PC-9 (cell line): ENCODE data around the gene PUM2. TPM values are rescaled to one million over a fixed set of nuclear protein-coding genes. Genes with fewer than 3 reads are reported as not detected.
"Not testable (repeated sequence)": the region's sequence is repeated elsewhere in the genome, so short reads cannot be mapped to it uniquely, and the experiment has no call there.

Source experiments
- BruUV-seq: library from RNA; stranded (reverse); fragments of 400-500 nt; replicated peaks from 2 replicates; lab custom pipeline; 2021; lab: Mats Ljungman, UMichigan
- CTCF ChIA-PET: fragments of 300-600 bp; sonication (Branson Sonifier 250); formaldehyde crosslinking; loops from one replicate; lab custom pipeline; 2022; ENCODE audit warnings: antibody characterized with exemption; lab: Charles Lee
- POLR2A ChIA-PET: fragments of 300-600 bp; sonication (Branson Sonifier 250); formaldehyde crosslinking; loops from one replicate; lab custom pipeline; 2022; ENCODE audit warnings: antibody characterized with exemption; ENCODE audit not compliant: unreplicated experiment; lab: Charles Lee
- DNase-seq, 2 experiments: peaks; one replicate each; pipeline versions ENCODE4 v3.0.0 to v3.0.0-alpha.2; 2015 to 2022; ENCODE audit warnings: mixed read lengths in 1 of 2
- H2AFZ ChIP-seq: fragments of 200-600 bp; sonication (generic); 2 replicates; pipeline ENCODE4 v1.8.1; 2017; ENCODE audit warnings: antibody characterized with exemption
- H3F3A ChIP-seq: fragments of 200-600 bp; sonication (generic); 2 replicates; pipeline ENCODE4 v1.8.1; 2017; ENCODE audit warnings: antibody characterized with exemption, mild to moderate bottlenecking, low read depth; ENCODE audit not compliant: insufficient read depth
- H3K27ac ChIP-seq: fragments of 200-600 bp; sonication (generic); 2 replicates; pipeline ENCODE4 v1.6.1; 2016; ENCODE audit warnings: mixed run types
- H3K27me3 ChIP-seq: fragments of 200-600 bp; sonication (generic); 2 replicates; pipeline ENCODE4 v1.6.1; 2016; ENCODE audit warnings: low read depth, mixed run types; ENCODE audit not compliant: insufficient read depth
- H3K36me3 ChIP-seq: fragments of 200-600 bp; sonication (generic); 2 replicates; pipeline ENCODE4 v1.6.1; 2016; ENCODE audit warnings: low read depth, mixed run types
- H3K4me1 ChIP-seq: fragments of 200-600 bp; sonication (generic); replicated peaks from 2 replicates; pipeline ENCODE4 v1.6.1; 2016; ENCODE audit warnings: mixed run types; ENCODE audit not compliant: insufficient read depth
- H3K4me2 ChIP-seq: fragments of 200-600 bp; sonication (generic); 2 replicates; pipeline ENCODE4 v1.6.1; 2017; ENCODE audit warnings: mixed run types
- H3K4me3 ChIP-seq: fragments of 200-600 bp; sonication (generic); 2 replicates; pipeline ENCODE4 v1.6.1; 2016; ENCODE audit warnings: mixed run types
- H3K79me2 ChIP-seq: fragments of 200-600 bp; sonication (generic); 2 replicates; pipeline ENCODE4 v1.6.1; 2017; ENCODE audit warnings: low read depth, mixed run types
- H3K9me2 ChIP-seq: fragments of 200-600 bp; sonication (generic); 2 replicates; pipeline ENCODE4 v1.8.1; 2017; ENCODE audit warnings: mild to moderate bottlenecking; ENCODE audit not compliant: insufficient read depth
- H3K9me3 ChIP-seq: fragments of 200-600 bp; sonication (generic); 2 replicates; pipeline ENCODE4 v1.8.1; 2016; ENCODE audit warnings: low read depth; ENCODE audit not compliant: insufficient read depth
- H4K20me1 ChIP-seq: fragments of 200-600 bp; sonication (generic); 2 replicates; pipeline ENCODE4 v1.8.1; 2017; ENCODE audit not compliant: insufficient read depth
- EZH2 ChIP-seq: fragments of 200-600 bp; sonication (generic); IDR thresholded peaks from 2 replicates; pipeline ENCODE4 v1.8.0; 2017; ENCODE audit warnings: antibody characterized with exemption, low read depth
- intact Hi-C: fragments of 100-400 bp; cut with micrococcal nuclease; formaldehyde crosslinking; loops from one replicate; pipeline ENCODE4 v1.10.0; 2022; ENCODE audit not compliant: unreplicated experiment
- total RNA-seq: library from RNA; stranded (reverse); gene quantifications from 2 replicates; pipeline ENCODE4 v1.2.3, GENCODE V29; 2021
- TF ChIP-seq, protein P1 (sequence below): fragments of 200-600 bp; sonication (generic); conservative IDR thresholded peaks from 2 replicates; pipeline ENCODE4 v1.6.1; 2017; ENCODE audit warnings: mixed run types, antibody characterized with exemption, mild to moderate bottlenecking, moderate library complexity

The PUM2 gene
- total RNA-seq, 1 experiment from 2014 or later = 99.3 TPM

DNA sequence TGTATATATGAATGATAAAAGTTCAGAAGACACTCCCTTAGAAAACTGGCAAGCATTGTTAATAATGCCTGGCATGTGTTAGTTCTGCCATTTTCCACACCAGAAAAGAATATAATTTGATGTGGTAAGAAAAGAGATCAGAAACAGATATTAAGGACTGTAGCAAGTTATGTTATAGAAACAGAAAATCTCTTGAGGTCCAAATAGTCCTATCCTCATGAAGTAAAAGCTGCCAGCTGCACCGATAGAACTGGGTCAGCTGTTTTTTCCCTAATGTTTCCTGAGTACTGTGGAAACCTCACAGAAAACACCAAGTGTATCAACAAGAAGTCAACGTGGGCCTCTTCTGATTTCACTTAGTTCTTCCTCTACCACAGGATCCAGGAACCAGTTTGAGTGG lies 68.8 kb downstream of the PUM2 start:
- no peak for DNase-seq

DNA sequence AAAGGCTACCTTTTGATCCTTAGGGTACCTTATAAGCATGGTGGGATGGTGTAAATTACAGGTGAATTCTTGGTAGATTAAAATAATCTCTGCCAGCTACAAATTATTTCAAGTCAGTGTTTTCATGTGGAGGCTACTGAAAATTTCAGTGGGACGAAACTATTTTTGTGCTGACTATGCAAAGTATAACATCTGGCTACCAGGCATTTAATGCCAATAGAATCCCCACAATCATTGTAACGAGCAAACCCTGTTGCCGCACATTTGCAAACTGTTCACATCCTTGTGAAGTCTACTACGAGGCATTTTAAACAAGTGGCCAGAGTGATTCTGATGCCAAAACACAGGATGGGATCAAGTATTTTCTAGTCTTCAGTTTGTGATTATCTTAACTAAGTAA lies 77.6 kb downstream of the PUM2 start:
- Histone ChIP-seq H2AFZ (no peak overlapping the region), H3K4me3 (no peak overlapping the region), H3K36me3 (peaks cover 39% of the 10 kb centered on the region), H3K4me1 (no peaks in the 10 kb centered on the region), H3K27ac (0 out of 2 replicates have a peak overlapping the region, but pooled peaks have one; percentile 12), H3F3A (peaks cover 48% of the 10 kb centered on the region; the same call in 1 of the 2 replicates), H3K27me3 (no peaks in the 10 kb centered on the region), H4K20me1 (peaks cover 31% of the 10 kb centered on the region), H3K79me2 (no peaks in the 10 kb centered on the region), H3K9me3 (no peaks in the 10 kb centered on the region), H3K9me2 (no peaks in the 10 kb centered on the region), H3K4me2 (no peak overlapping the region)
- TF ChIP-seq EZH2 = no peak
- TF ChIP-seq, protein P1, sequence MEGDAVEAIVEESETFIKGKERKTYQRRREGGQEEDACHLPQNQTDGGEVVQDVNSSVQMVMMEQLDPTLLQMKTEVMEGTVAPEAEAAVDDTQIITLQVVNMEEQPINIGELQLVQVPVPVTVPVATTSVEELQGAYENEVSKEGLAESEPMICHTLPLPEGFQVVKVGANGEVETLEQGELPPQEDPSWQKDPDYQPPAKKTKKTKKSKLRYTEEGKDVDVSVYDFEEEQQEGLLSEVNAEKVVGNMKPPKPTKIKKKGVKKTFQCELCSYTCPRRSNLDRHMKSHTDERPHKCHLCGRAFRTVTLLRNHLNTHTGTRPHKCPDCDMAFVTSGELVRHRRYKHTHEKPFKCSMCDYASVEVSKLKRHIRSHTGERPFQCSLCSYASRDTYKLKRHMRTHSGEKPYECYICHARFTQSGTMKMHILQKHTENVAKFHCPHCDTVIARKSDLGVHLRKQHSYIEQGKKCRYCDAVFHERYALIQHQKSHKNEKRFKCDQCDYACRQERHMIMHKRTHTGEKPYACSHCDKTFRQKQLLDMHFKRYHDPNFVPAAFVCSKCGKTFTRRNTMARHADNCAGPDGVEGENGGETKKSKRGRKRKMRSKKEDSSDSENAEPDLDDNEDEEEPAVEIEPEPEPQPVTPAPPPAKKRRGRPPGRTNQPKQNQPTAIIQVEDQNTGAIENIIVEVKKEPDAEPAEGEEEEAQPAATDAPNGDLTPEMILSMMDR = no peak
- CTCF ChIA-PET = no interaction called here
- DNase-seq = no peak
- POLR2A ChIA-PET = no interaction called here
- BruUV-seq = no TSS peak
- intact Hi-C loops = no loop called here

More for the DNA sequence above, 68.8 kb downstream of the PUM2 start:
- Histone ChIP-seq H3K4me1 (no peaks in the 10 kb centered on the region), H3K4me3 (no peak overlapping the region), H3K4me2 (no peak overlapping the region), H3K36me3 (peaks cover 61% of the 10 kb centered on the region), H3K27ac (no peak overlapping the region), H4K20me1 (peaks cover 8% of the 10 kb centered on the region; the same call in 1 of the 2 replicates), H2AFZ (no peak overlapping the region), H3K27me3 (no peaks in the 10 kb centered on the region), H3K9me2 (no peaks in the 10 kb centered on the region; the same call in 1 of the 2 replicates), H3F3A (peaks cover 37% of the 10 kb centered on the region), H3K79me2 (peaks cover 20% of the 10 kb centered on the region), H3K9me3 (no peaks in the 10 kb centered on the region)
- BruUV-seq = no TSS peak
- POLR2A ChIA-PET = no interaction called here
- CTCF ChIA-PET = no interaction called here
- TF ChIP-seq EZH2 = no peak
- TF ChIP-seq, protein P1 = no peak
- intact Hi-C loops = no loop called here

DNA sequence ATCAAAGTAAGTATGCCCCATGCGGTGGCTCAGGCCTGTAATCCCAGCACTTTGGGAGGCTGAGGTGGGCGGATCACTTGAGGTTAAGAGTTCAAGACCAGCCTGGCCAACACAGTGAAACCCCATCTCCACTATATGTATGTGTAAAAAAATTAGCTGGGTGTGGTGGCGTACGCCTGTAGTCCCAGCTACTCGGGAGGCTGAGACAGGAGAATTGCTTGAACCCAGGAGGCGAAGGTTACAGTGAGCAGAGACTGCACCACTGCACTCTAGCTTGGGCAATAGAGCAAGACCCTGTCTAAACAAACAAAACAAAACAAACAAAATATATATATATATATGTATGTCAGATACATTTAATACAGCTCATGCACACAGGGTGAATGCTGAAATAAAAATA lies 82.3 kb downstream of the PUM2 start:
- intact Hi-C loops, DNase-seq, H2AFZ ChIP-seq, H3K9me3 ChIP-seq, H3K4me2 ChIP-seq, BruUV-seq, H3K4me1 ChIP-seq, POLR2A ChIA-PET, H3K79me2 ChIP-seq, H3K27me3 ChIP-seq, H3K27ac ChIP-seq, H3K9me2 ChIP-seq, H3K4me3 ChIP-seq: not testable (repeated sequence)
- Histone ChIP-seq H3F3A (peaks cover 49% of the 10 kb centered on the region; the same call in 1 of the 2 replicates), H4K20me1 (peaks cover 30% of the 10 kb centered on the region), H3K36me3 (peaks cover 32% of the 10 kb centered on the region)
- CTCF ChIA-PET = interaction anchor here (0.5 kb wide), 1 partner anchor 46 kb away, joined by 9 read pairs; no protein-coding TSS in a partner anchor

DNA sequence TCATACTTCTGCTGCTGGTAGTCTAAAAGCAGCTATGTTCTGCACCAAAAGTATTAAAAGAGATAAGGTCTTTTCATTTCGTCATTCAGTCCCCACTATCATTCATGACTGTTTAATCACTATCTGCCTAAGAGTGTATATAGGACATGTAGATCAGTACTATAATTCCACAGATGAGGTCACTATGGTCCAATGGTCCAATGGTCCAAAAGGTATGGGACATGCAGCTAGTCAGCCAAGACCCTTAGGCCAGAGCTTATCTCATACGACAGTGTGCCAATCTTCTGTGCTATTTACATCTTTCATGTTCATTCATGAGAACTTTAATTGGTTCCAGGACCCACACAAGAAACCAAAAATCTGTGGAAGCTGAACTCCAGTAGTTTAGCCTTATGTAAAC lies 83.1 kb downstream of the PUM2 start:
- BruUV-seq = no TSS peak
- Histone ChIP-seq H4K20me1 (peaks cover 24% of the 10 kb centered on the region), H3K4me2 (no peak overlapping the region), H3K9me2 (no peaks in the 10 kb centered on the region), H3K9me3 (no peaks in the 10 kb centered on the region), H3K27me3 (no peaks in the 10 kb centered on the region), H3K27ac (no peak overlapping the region), H2AFZ (no peak overlapping the region), H3K79me2 (no peaks in the 10 kb centered on the region; the same call in 1 of the 2 replicates), H3K36me3 (peaks cover 32% of the 10 kb centered on the region), H3K4me1 (no peaks in the 10 kb centered on the region), H3F3A (peaks cover 44% of the 10 kb centered on the region; the same call in 1 of the 2 replicates), H3K4me3 (no peak overlapping the region)
- intact Hi-C loops = no loop called here
- ChIA-PET POLR2A (no interaction called here), CTCF (no interaction called here)
- DNase-seq = no peak
- TF ChIP-seq EZH2 = no peak
- TF ChIP-seq, protein P1 = no peak
